GM19452 (cell line): ENCODE measurements around the gene TMEM171.

Experiments
- ATAC-seq: cut with Tn5 transposase; IDR thresholded peaks from one replicate; pipeline ENCODE4 v1.9.1; 2021; ENCODE audit not compliant: unreplicated experiment

TMEM171 gene, protein sequence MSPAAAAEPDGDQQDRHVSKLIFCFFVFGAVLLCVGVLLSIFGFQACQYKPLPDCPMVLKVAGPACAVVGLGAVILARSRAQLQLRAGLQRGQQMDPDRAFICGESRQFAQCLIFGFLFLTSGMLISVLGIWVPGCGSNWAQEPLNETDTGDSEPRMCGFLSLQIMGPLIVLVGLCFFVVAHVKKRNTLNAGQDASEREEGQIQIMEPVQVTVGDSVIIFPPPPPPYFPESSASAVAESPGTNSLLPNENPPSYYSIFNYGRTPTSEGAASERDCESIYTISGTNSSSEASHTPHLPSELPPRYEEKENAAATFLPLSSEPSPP

DNA sequence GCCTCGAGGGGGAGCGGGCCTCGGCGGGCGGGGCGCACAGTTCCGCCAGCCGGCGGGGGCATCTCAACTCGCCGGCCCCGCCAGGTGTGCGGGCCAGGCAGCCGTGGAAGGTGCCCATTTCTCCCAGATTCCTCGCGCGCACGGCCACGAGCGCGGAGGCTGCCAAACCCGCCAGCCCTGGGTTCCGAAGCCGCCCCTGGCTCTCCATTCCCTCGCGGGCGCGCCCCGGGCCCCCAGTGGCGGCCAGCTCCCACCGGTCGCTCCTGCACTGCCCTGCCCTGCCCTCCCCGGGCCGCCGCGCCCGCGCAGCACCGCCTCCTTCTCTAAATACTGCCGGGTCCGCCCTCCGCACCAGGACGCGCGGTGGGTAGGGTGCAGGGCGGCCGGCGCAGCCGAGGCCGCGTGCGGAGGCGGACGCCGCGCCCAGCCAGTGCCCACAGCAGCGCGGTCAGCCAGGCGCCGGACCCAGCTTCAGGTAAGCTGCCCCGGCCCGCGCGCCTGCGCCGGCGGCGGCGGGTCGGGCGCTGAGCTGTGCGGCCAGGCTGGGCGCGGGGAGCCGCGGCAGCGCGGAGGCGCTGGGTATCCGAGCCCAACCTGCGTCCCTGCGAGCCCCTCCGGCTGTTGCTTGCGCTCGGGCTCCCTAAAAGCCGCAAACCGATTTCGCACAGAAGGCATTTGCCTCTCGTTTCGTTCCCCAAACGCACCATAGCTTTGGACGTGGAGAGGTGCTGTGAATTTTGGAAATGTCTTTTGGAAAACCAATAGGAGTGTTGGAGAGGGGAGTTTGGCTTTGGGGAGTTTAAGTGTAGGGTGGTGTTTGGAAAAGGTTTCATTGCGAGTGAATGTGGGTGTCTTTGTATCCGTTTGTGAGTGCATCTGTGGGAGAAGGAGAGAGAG lies at the start of gene TMEM171:
Gene TMEM171 (plus strand): TSS at position 354 of the 897 bp plus-strand sequence. CDS start 2,799 bp downstream, outside the sequence.
- no peak for ATAC-seq

DNA sequence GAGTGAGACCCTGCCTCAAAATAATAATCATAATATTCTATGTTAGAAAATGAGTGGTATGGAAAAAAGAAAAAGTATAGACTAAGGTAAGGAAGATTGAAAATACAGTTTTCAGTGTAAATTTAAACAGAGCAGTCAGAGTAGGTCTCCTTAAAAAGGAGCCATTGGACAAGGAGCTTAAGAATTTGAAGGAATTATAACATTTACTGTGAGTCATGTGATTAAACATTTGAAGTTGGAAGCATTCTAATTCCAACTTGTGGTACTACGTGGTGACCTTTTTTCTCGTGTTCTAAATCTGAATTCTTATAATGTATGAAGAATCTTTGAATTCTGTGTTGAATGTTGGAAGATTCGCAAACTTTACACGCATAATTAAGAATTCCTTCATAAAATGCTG lies 39.3 kb upstream of the TMEM171 start:
- no peak for ATAC-seq

DNA sequence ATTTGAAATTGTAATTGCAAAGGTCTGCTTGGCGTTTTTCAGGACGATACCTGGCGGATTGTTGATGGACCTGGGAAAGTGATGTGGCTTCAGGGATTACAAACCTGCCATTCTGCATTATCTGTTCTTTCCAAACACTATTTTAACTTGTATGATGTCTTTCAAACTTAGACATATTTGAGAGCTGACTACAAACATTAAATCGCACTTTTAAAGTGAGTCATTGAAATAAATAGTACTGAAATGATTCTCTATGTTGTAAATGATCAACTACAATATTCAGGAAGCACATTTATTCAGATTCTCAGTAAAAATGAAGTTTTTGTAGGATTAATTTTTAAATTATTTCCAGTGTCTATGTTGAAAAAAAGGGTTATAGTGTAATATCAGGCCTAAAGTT lies 32.3 kb upstream of the TMEM171 start:
- ATAC-seq = no peak

DNA sequence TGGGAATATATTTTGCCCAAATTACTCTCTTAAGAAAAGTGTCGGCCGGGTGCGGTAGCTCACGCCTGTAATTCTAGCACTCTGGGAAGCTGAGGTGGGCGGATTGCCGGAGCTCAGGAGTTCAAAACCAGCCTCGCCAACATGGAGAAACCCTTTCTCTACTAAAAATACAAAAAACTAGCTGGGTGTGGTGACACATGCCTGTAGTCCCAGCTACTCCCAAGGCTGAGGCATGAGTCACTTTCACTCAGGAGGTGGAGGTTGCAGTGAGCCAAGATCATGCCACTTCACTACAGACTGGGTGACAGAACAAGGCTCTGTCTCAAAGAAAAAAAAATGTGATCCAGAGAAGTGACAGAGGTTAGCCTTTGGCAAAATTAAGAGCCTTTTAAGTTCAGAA lies 26.4 kb upstream of the TMEM171 start:
- ATAC-seq = no peak

DNA sequence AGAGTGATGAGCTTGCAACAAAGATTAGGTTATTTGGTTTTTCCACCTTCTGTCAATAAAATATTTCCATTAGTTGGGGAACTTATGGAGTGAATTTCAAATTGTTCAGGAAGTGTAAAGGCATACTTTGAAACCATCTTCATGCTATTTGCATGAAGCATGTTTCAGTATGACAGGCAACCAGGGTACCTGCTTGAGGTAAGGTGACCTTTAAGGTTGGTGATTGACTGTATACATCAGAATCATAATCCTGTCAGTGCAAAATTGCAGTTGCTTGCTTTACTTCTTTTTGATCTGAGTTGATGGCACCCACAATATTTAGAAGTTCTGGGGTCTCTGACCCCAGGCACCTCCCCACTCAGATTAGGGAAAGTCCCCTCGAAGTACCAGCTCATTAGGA lies 26.0 kb upstream of the TMEM171 start:
- no peak for ATAC-seq

DNA sequence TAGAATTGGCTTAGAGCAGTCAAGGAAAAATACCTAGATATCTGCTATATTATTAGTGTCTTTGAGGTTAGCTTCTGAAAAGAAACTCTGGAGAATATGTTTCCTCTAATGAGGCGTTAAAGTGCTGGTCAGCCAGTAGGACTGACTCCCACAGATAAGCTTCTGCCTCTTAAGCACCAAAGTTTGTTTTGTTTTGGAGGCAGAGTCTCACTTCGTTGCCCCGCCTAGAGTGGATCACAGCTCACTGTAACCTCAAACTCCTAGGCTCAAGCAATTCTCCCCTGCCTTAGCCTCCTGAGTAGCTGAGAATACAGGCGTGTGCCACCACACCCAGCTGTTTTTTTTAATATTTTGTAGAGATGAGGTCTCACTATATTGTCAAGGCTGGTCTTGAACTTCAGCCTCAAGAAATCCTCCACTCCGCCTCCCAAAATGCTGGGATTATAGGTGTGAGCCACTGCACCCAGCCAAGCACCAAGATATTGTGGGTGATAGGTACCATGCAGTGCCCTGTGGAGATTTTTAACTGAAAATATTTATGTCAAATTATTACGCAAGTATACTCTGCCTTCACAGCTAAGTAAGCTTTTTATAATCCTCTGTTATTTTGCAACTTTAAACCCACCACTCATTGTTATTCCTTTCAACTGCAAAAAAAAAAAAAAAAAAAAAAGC lies 24.7 kb upstream of the TMEM171 start:
- ATAC-seq = no peak

DNA sequence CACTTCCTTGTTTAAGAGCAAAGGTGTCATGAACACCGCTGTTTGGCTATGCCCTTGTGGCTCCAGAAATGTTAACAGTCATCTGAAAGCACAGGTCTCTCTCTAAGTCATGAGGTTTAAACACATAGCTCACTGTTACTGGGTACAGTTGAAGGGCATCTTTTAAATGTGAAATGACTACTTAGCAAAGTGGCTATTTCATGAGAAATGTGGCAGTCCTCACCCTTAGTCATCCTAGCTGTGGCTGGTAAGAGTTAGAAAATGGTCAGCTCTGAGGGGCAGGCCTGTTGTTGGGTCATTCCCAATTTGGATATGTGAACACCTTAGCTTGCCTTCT lies 24.2 kb upstream of the TMEM171 start:
- no peak for ATAC-seq

DNA sequence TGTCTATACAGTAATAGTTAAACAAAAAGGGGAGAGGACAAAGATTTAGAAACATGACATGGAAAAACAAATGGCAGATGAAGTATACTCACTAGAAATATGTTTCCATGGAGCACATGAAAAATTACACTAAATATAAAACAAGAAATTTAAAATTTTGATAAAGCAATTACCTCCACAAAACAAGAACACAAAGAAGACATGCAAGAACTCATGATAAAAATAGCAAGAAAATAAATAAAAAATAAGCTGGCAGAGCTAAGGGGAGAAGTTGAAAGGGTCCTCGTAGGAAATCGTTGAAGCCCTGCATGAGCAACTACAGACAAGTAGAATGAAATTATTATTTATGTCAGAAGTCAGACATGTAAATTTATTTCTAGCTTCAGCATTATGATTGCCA lies 22.6 kb upstream of the TMEM171 start:
- ATAC-seq = no peak

DNA sequence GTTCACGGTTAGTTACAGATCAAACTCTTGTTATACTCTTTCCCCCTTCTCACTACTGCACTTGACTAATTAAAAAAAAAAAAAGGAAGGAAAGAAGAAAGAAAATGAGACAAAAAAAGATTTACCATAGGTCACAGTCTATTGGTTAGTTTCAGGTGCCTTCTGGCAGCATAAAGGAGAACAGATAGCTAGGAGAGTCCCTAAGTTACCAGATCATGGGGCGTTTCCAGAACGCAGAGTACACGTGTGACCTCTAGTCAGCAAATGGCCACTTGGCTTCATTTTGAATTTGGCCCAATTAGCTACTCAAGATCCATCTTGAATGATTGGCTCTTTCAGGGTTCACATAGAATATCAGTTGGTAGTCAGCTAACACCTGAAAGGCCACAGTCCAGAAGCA lies 20.3 kb upstream of the TMEM171 start:
- no peak for ATAC-seq

DNA sequence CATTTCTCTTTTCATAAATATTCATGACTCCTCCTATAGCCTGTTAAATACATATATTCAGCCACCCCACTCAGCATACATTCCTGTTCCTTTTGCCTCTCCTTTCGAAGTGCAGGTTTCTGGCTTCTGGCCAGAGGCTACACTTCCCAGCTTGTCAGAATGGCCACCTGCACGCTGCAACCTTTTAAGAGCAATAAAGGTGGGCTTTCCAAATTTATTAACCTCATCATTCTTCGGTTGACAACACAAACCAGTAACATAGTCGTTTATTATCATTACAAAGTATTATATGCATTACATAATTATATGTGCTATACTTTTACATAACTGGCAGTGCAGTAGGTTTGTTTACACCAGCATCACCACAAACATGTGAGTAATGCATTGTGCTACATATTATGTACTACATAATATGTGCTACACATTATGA lies 16.5 kb upstream of the TMEM171 start:
- ATAC-seq = no peak

DNA sequence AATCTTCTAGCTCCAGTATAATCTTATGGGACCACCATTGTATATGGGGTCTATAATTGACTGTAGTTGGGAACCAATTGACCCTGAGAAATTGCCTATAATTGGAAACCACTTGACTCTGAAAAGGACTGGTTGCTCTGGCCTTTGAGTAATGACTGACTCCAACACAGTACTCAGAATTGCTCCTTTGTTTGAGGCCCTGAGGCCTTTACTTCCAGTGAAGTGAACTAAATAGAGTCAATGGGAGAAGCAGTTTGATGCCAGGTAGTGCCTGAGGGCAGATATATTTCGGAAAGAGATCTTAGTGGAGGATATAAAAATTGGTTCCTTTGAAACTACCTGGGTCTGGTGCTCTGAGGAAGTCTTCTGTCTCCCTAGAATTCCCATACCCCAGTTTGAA lies 16.0 kb upstream of the TMEM171 start:
- no peak for ATAC-seq

DNA sequence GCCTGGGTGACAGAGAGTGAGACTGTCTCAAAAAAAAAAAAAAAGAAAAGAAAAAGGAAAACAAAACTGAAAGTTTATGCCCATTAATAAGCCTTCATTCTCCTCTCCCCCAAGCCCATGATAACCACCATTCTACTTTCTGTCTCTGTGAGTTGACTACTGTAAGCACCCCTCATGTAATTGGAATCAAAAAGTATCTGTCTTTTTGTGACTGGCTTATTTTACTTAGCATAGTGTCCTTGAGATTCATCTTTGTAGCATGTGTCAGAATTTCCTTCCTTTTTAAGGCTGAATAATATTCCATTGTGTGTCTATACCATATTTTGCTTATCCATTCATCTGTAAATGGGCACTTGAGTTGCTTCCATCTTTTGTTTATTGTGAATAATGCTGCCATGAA lies 14.0 kb upstream of the TMEM171 start:
- ATAC-seq = no peak

DNA sequence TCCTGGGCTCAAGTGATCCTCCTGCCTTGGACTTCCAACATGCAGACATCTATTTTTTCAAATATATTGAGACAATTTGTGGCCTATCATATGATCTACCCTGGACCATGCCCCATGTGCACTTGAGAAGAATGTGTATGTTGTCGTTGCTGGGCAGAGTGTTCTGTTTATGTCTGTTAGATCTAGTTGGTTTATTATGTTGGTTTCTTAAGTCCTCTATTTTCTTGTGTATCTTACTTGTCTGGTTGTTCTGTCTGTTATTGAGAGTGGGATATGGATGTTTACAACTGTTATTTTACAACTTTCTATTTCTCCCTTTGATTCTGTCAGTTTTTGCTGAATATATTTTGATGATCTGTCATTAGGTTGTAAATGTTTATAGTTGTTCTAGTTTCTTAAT lies 10.2 kb upstream of the TMEM171 start:
- ATAC-seq = no peak

DNA sequence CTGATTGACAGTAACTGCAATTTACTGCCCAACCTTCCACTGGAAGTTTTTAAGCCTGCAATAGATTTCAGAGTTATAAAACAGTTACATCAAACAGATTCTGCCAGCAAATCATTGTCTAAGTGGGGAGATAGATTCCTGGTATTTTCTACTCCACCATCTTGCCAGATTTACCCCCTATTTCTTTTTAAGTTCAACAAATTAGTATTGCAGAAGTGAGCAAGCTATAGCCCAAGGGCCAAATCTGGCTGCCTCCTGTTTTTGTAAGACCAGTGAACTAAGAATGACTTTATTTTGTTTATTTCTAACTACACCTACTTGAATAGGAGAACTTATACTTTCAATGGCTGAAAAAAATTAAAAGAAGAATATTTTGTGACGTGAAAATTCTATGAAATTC lies 8.8 kb upstream of the TMEM171 start:
- ATAC-seq = no peak

DNA sequence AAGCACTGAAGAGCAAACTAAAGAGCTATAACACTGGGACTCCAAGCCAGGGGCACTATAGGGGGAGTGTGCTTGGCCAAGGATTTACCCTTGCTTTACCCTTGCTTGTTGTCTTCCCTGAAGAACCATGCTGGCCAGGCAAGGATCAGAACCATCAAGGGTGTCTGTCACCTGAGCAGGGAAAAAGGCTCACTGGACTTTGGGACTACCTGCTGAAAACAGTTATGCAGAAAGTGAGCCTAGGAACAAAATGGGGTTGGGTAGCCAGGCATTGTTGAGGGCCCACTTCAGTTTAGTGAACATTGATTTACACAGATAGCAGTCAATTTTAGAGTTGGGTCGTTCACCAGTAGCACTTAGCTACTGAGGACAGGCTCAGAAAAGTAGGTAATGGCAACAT lies 8.0 kb upstream of the TMEM171 start:
- no peak for ATAC-seq

DNA sequence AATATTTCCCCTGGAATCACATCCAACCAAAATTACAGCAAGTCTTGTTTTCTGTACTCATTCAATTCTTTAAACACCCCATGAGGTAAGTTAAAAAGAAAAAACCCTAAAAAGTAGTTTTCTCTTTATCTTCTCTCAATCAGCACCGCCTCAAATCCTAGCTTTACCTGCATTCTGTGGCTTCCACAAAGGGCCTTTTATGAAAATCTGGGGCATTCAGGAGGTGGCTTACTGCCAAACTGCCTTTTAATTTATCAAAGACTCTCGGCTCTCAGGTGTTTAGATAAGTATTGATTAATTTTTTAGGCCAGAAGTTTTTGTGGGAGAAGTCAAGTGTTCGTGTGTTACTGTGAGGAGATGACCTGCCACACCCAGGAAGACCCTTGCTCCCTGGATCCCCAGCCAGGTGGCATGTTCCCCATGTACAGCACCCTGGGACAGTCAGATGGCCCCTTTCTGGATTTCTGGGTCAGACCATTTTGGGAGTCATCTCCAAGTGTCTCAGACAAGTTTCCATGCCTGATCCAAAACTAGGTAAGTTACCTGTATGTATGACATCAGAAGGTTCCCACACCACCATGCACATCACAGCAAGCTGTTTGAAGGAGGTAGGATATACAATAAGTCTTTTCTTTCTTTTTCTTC lies 6.2 kb upstream of the TMEM171 start:
- ATAC-seq = no peak

DNA sequence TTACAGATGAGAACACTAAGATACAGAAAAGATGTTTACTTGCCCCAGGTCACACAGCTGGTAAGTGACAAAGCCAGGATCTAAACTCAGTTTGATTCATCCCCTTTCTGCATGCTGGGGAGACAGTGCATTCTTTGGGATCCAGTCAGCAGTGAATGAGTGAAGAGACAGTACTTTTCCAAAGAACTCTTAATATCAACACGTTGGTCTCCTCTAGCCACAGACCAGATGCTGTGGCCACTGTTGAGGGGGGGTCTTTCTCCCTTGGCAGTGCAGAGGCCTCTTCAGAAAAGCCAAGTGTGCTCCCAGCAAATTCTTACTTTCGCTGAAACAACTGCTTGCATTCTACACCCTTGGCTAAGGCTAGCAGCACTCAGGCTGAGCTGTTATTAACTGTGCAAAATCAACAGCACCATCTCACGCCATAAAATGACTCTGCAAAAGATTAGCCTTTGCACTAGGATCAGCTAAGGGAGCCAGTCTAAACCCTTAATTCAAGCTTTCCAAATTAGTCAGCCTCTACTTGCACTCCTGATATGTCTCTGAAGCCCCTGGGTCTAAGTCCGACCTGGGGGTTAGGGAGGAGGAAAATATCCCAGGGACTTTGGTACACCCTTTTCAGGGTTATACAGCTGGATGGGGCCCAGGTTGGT lies 4.8 kb upstream of the TMEM171 start:
- ATAC-seq = no peak

DNA sequence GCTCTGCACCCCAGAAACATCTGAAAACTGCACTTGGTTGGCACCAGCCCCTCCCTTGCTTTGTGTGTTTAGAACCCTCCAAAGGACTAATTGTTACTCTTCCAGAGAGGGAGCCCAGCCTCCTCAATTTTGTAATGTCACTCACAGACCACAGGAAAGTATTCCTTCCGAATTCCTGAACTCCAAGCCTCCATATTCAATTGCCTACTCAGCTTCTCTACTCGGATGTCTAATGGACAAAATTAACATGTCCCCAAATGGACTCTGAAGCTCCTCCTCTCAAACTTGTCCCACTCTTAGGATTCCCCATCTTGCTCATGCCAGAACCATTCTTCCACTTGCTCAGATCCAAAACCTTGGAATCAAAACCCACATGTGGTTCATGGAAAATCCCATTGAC lies 3.9 kb upstream of the TMEM171 start:
- ATAC-seq = no peak

DNA sequence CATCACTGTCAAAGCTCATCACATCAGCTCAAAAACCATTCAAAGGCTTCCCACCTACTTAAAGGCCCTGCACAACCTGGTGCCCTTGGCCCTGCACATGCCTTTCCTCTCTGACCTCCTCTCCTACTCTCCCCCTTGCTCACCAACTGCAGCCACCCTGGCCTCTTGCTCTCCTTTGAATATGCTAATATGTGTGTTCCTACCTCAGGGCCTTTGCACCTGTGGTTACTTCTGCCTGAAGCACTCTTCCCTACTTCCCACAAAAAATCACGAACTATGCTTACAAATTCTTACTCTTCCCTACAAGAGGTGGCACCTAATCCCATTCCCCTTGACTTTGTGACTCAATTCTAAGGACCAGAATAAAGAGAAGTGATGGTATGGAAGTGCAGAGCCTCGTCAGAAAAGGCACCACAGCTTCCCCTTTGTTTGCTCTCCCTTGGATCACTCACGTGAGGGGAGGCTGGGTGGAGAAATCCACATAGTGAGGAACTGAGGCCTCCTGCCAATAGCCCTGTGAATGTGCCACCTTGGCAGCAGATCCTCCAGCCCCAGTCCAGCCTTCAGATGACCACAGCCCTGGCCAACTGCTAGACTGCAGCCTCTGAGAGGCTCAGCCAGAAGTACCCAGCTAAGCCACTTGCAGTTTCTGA lies 3.2 kb upstream of the TMEM171 start:
- no peak for ATAC-seq

DNA sequence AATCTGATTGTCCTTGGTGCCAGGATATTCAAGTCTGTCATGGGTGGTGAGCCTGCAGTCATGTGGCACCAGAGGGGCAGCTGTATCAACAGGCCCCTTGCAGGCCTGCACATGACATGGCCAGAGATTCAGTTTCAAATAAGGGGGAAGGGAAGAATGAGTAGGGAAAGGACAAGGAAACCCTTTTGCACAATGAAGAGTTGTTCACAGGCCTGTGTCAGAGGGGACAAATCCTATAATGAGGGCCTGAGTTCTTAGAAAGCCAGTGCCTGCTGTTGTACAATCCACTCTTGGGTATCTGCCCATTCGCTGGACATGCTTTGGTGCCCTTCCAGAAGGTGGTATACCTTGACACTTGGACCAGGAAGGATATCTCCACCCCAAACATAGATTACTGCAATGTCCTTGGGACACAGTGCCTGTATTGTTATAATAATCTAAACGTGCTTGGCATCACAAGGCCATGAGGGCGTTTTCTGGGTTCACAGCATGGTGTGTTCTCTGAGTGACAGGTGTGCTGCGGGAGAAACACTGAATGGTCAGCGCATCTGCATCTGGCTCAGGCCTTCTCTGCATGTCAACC lies 1.9 kb upstream of the TMEM171 start:
- no peak for ATAC-seq
